Inflammatory macrophage treated with lipopolysaccharide for 4 hours (primary cell): ENCODE measurements around the gene KCNA2.

ENCODE experiments used
- DNase-seq: peaks from one replicate; pipeline ENCODE4 v3.0.0-alpha.2; 2020

Gene KCNA2

GRCh38 chr1:110628323-110629105 lies 22.4 kb upstream of the KCNA2 start:
- DNase-seq: peak; percentile 41

- peak; percentile 98 for DNase-seq
Observed at GRCh38 chr1:110627764-110628163, 21.6 kb upstream of the KCNA2 start.

DNA sequence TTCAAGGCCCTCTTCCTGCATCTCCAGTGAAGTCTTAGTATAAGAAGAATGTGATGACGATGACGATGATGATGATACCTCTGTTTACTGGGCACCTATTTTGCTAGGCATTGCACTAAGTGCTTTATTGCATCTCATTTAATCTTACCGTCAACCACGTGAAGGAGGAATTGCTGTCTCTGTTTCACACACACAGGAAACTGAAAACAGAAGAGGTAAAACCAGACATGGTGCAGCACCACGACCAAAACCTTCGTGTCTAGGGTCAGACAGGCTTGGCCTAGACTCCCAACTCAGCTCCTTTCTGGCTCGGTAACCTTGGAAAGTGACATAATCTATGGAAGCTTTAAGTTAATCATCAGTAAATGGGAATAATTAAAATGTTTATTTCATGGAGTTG lies 20.7 kb upstream of the KCNA2 start:
- no peak for DNase-seq

DNA sequence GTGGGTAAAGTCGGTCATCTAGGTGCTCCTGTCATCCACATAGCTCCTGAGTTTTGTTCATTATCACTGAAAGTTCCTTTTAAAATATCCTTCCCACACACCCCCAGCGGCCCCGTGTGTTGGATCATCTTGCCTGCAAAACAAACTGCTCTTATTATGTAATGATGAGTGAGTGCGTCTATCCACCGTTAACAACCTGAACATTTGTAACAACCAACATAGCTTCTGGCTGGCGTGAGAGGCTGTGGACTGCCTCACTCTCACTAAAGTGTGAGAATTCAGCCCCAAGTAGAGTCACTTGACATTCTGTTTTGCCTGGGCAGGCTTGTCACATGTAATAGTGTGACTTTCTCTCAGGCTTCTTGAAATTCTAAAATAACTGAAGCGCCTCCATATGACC lies 14.5 kb upstream of the KCNA2 start:
- no peak for DNase-seq

DNA sequence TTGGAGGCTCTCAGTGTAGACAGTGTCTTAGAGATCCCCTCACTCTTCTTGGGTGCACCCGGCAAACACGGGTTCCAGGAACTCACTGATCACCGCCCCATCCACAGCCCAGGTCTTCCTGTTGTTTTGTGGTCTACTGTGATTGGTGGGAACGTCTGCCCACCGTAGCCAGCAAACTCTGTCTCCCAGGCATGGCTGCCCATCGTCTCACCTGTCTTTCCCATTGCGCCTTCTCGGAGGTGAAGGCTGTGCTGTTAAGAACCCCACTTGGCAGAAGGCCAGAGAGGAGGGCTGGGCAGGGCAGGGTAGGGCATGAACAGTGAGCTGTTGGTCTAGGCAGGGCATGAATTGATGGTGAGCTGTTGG lies 14.1 kb upstream of the KCNA2 start:
- DNase-seq: no peak

DNA sequence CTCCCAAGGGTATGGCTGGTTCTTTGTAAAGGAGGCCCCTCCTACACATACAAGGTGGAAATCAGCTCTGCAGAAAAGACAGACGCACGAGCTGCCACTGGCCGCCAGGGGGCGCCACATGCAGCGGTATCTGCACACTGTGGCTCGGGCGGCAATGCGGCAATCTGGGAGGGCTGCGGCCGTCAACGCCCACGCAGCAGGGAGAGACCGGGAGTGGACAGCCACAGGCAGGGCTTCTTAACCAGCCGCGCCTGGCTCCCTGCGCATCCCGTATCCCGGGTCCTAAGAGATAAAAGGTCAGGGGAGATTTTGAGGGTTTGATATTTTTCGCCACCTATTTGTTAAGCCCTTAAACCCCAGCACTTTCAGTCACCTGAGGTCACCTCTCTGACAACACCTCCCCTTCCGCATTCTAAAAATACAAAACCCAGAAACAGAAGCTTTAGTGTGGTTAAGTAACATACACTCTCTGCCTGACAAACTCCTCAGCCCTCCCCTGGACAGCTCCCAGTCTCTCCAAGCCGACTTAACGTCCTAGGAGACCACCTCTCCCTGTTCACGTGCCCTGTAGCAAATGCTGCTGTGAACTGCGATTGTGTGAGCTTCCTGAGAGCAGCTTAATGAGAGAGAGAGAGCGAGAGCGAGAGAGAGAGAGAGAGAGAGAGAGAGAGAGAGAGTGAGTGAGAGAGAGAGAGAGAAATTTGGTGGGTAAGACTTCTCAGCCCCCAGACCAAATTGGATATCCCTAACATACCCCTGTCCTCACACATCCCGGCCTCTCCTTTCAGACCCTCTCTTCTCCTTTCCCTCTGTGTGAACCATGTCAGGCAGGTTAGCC lies 13.5 kb upstream of the KCNA2 start:
- DNase-seq: peak; percentile 91

GRCh38 chr1:110618668-110619067 lies 12.5 kb upstream of the KCNA2 start:
- no peak for DNase-seq

GRCh38 chr1:110617589-110617988 lies 11.4 kb upstream of the KCNA2 start:
- no peak for DNase-seq

GRCh38 chr1:110617116-110617515 lies 11.0 kb upstream of the KCNA2 start:
- DNase-seq: no peak

DNA sequence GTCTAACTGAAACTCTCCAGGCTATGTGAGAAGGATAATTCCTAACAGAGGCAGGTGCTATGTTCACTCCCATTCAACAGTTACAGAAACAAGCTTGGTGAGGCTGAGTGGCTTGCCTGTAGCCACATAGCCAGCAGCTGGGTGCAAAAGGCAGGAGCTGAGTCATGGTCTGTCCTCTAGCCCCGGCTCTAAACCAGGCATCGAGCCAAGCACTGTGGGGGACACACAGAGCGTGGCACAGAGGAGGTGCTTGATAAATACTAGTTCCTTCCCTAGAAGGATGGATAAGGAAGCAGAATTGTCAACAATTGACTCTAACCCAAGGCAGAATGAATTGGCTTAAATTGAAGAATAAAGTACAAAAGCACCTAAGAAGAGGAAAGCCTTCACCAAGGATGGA lies 10.4 kb upstream of the KCNA2 start:
- no peak for DNase-seq

DNA sequence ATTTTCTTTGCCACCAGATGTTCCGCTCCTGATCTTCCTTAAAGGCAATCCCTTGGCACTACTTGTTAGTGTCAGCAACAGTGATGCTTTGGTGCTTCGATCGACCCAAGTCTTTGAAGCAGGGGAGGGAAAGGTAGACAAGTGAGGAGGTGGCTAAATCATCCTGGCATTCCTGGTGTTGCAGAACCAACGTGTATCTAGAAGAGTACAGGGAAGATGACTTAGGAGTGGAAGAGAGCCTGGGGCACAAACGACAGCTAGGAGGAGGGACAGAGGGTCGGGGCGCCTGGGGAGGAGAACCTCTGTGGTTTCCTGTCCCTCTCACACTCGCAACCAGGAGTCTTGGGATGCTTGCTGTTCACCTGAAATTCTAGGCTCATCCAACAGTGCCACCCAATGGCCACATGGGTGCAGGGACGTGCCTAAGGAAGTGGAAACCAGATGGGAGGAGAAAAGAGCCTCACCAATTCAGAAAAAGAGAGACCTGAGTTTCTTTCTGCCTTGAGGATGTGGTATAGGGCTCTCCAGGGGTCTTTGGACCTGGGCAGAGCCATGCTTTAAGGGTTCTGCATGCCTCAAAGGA lies 9.5 kb upstream of the KCNA2 start:
- DNase-seq: peak; percentile 72

DNA sequence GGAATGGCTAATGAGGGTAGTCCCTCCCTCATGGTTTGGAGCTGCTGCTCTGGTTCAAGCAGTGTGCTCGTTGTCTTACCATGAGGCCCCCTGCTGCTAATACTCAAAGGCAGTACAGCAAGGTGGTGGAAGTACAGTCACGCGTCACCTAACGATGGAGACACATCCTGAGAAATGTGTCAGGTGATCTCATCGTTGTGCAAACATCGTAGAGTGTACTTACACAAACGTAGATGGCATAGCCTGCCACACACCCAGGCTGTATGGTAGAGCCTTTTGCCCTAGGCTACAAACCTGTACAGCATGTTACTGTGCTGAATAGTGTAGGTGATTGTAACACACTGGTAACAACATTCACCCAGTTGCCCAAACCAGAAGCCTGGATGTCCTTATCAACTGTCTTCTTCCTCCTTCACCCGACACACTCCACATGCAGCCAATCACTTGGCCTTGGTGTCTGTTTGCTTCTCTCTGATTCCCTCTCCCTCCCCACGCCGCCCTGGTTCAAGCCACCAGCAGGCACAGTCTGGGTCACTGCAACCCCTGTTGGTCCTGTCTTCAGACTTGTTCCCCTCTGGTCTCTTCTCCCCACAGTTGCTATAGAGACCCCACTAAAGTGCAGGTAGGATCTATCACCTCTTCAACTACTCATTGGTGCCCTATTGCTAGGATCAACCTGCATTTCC lies 6.0 kb upstream of the KCNA2 start:
- no peak for DNase-seq

DNA sequence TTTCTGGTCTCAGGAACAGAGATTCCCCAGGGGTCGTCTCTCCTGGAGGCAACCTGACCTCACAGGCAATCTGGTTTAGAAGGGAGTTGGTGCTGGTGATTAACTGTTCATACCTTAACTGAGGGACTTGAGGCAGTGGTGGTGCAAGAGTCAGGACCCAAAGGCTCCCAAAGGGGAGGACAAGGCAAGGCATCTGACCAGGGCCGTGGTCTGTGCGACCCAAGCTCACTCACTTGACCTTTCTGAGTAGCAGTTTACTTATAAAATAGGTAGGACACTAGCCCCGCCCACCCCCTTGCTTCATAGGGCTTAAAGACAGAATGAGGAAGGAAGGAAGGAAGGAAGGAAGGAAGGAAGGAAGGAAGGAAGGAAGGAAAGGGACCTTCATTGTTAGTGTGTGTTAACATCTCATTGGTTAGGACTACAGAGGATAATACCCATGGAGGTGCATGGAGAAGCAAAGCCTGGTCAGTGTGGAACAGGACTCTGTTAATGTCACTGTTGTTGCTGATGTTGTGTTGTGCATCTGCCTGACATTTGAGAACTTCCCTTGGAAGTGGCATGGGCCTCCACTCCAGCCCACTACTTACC lies 4.6 kb upstream of the KCNA2 start:
- no peak for DNase-seq

- peak; percentile 39 for DNase-seq
Observed at GRCh38 chr1:110610084-110610483, 3.9 kb upstream of the KCNA2 start.

DNA sequence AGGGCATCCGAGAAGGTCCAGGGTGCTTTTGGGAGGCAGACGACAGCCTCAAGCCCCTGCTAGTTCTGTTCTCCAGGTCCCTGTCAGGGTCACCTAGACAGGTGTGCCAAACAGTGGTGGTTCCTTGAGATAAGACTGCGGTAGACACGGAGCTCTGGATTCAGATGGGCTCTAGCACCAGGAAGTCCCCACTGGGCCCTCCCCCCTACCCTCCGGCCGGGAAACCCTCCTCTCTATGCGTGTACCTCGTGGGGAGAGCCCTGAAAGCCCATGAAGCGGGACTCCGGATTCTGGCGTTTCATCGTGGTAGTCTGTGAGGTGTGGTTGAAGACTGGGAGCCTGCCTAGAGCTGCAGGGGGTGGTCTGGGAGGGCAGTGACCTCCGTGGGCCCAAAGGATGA lies 2.1 kb upstream of the KCNA2 start:
- DNase-seq: no peak

DNA sequence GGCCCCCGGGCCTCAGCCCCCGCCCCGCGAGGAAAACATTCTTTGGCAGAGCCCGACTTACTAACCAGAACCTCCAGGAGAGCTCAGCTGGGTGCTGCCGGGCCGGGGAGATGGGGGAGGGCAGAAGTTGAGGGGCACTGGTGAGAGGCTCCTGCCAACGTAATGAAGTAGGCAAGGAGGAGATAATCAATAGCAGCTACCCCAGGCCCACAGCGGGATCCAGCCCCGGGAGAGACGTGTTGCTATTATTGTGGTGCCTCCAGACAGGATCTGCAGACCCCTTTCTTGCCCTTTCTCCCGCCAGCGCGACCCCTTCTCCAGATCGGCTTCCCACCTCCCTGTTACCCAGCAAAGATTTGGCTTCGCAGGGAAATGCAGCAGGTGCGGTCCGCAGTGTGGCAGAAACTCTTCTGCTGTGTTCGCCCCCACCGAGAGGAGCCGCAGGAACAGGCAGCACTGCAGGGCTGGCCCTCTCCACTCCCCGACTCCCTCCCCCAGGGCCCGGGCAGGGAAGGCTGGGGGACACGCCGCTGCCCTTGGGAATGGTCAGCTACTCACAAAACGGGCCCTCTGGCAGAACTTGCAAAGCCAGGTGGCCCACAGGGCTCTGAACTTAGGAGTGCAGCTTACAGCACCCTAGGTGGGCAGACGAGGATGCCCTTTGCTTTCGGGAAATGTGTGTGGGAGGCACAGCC lies 1.5 kb upstream of the KCNA2 start:
- DNase-seq: no peak

DNA sequence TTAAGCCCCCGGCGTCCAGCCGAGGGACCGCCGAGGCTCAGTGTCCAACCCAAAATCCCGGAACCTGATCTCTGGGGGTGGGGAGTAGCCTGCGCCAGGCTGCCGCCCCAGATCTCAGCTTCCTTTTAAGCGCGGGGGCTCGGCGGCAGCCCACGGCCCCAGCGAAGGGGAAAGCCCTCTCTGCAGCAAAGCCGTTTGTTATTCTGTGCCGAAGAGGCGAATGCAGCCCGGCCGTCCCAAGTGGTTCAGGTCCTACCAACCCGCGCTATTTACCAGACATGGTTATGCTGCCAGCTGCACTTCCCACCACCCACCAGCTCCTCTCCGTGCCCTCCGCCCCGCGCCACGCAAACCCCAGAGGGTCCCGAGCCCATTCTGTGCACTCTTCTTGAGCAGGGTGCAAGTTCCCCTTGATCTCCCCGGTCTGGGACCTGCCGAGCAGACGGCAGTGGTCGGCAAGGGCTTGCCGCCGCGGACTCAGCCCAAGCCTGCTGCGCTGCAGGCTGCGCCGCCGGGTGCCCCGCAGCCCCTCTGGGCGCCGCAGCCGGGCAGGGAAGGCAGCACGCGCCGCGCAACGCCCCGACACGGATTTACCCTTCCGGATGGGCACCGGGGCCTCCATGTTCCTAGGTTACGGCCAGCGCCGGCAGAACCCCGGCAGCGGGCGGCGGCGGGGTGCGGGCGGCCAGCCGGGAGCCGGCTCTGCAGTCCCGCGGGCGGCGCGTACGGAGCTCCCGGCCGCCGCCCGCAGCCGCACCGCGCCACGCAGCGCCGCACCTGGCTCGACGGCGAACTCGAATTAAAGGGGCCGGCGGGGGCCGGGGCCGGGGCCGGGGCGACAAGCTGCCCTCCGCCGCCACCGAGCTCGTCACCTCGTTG lies 738 bp upstream of the KCNA2 start:
- DNase-seq: no peak

DNA sequence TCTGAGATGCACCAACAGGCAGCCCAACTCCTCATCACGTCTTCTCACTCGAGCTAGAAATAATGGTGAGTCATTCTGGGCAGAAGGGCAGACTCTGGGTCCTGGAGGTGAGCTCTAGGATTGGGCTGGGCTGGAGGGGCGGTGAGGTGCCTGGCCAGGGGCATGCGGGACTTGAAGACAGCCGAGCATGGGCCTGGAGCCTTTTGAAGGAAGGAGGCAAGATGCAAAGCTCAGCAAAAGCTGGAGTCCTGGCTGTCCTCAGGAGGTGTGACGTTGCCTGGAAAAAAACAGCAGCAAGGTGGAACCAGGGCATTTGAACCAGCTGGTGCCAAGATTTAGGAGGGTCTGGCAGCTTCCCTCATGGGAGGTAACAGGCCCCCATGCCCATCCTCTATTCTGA lies 712 bp downstream of the KCNA2 start:
- DNase-seq: no peak

DNA sequence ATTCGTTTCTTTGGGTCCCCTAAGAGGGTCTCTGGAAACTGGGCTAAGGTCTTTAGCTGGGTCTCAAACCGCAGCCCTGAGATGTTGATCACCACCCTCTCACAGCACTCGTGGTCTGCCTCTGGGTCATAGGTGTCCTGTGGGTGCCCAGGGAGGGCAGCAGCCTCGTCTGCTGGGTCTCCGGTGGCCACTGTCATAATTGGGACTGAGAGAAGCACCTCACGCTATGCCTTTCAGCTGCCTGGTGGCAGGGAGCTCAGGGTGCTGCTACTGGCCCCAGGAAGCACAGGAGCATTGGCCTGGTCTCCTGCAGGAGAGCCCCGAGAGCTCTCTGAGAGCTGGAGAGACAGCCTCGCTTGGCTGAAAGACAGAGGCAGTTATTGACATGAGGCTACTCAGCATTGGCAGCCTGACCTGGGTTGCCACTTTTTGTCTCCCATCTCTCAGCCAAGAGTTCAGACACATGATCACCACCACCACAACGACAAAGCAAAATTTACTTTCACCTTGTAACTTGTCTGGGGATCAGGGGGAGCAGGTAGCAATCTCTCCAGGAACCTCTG lies 1.5 kb downstream of the KCNA2 start:
- no peak for DNase-seq

DNA sequence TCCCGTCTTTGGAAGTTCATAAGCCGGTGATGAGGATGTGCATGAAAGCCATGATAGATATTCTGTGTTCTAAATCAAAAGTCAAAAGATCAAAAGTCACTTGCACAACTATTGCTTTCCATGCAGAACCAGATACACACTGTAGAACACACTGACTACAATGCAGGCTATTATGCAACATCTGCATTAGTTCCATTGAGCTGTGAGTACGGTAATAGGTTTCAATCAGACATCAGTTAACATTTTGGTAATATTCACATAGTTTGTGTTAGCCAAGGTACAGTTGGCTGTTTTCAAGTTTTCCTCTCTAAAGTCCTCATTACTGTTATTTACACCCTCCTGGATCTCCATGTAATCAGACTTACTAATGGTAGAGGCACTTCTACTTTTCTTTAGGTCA lies 3.1 kb downstream of the KCNA2 start:
- no peak for DNase-seq

DNA sequence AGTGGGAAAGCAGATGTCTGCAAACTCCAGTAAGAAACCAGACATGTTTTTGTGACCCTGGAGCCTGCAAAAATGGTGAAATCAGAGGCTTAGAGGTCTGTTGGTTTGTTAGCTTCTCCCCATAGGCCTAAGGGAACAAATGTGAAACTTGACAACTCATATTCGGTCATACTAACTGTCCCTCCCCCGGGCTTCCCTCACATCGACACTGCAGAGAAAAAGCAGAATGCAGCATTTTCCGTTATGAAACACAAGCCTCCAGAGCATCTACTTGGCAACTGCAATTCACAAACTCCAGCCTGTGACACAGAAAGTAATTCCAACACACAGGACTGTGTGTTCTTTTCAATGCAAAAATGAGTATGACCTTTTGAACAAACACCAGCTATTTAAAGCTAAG lies 3.7 kb downstream of the KCNA2 start:
- DNase-seq: no peak
